Fibroblast of gingiva (primary cell): Measurements from ENCODE around the gene PEX7.
"Not testable (repeated sequence)": the region's sequence is repeated elsewhere in the genome, so short reads cannot be mapped to it uniquely, and the experiment has no call there.

Experiments
- DNase-seq: peaks from one replicate; pipeline ENCODE4 v3.0.0-alpha.2; 2011; ENCODE audit warnings: low read depth

Gene PEX7

DNA sequence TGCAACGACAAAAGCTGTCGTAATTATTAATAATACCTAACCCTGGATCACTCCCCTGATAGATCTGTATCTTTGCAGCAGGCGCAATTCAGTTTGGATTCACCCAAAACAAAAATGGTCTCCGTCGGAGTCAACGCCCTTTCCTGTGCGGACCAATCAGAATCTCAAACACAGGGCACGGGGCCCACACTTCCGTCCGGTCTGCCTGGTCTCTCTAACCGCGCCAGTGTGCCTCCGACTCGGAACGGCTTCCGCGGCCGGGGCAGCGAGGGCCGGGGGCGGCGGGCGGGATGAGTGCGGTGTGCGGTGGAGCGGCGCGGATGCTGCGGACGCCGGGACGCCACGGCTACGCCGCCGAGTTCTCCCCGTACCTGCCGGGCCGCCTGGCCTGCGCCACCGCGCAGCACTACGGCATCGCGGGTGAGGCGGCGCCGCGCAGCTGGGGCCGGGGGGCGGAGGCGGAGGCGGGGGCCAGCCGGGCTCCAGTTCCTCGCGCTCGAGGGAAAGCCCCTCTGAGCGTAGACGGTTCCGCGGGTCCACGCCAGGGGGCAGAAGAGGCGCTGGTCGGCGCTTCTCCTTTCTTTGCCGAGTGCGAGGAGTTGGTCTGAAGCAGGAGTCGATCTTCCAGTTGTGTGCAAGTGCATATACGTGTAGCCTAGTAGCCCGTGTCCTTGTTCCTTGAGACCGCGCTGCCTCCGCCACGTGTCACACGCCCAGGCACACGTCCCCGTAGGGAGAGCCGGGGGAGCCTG is at the start of gene PEX7:
Gene PEX7, plus strand, starts transcription at position 217 of the 752 bp plus-strand sequence. Its CDS starts 74 bp downstream, at position 291.
- DNase-seq = peak; percentile 91

GRCh38 chr6:136772685-136773472 is 49.5 kb upstream of the PEX7 start:
- DNase-seq = peak; percentile 36

DNA sequence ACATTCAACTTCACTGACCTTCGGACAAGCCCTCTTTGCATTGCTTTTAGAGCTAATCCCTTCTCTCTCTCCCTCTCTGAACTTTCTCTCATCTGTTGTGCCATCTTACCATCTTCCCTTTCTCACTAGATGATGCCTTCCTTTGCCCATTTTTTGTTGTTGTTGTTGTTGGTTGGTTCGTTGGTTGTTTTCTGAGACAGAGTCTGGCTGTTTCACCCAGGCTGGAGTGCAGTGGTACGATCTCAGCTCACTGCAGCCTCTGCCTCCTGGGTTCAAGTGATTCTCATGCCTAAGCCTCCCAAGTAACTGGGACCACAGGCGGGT is 49.0 kb upstream of the PEX7 start:
- DNase-seq = no peak

DNA sequence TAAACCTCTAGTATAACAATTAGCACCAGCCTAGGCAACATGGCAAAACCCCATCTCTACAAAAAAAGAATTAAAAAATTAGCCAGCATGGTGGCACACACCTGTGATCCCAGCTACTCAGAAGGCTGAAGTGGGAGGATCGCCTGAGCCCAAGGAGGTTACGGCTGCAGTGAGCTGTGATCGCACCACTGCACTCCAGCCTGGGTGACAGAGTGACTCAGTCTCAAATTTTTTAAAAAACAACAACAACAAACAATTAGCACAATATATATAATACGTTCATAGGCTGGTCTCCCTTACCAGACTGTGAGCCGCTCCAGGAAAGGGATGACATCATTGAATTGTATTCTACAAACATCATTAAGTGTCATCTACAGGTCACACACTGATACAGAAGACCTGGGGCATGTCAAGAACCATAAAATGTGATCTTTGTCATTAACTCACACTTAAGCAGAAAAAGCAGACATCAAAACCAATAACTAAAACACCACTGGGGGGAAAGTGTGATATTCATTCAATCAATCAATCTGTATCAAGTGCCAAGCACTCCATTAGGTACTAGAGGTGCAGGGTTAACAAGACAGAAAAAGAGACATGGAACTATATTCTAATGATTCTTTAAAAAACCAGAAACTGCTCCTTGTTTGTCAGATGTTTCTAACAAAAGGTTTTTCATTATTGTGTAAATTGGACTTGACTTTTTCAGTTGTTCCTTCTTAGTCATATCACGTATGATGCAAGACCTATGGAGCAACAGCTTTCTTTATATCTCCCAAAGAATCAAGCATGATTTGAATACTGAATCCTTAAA is 48.0 kb upstream of the PEX7 start:
- DNase-seq = peak; percentile 73

DNA sequence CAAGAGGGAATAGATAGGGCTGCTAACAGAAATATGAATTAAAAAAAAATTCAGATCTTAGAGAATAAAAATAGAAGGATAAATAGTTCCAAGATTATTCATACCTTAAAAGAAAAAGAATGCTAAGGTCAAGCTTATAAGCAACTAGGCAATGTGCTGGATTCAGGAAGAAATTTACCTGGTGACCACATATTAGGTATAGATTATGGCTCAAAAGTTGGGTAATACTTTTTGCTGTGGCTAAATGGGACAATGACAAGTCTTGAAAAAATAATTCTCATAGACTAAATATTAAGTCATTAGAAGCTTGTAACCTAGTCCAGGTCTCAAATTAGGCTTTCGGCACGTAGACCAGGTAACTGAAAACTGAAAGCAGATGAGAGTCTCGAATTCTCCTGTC is 47.3 kb upstream of the PEX7 start:
- DNase-seq = no peak

DNA sequence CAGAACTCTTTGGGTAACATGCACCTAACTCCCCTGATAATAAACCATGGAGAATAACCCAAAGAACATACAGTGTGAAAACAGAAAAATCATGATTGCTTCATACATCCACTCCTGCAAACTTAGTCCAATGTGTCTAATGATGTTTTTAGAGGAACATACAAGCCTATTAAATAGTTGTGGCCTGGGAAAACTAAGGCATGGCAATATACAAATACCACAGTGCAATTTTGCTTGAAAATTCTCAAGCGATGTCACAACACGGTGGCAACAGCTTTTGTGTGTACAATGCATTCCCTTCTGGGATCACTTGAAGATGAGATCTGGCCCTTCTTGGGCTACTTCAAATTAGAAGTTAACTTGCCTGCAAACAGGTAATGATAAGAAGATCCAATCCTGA is 46.8 kb upstream of the PEX7 start:
- peak; percentile 64 for DNase-seq

DNA sequence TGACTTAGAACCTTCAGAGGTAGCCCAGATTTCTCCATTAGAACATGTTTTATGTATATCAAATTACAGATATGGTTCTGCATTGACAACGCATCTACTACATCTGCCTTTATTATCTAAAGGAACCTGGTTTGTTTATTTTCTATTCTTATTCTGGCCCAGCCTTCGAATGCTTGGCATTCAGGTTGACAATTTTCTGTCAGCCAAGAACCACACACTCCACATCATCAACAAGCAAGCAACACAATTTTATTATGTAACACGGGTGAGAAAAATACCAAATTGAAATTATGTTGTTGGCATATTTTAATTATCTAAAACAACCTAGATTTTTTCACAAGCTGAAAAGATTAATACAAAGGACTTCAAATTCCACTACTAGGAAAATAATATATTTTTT is 44.7 kb upstream of the PEX7 start:
- DNase-seq = no peak

GRCh38 chr6:136779682-136780081 is 42.7 kb upstream of the PEX7 start:
- DNase-seq = no peak

- no peak for DNase-seq
These were observed 41.4 kb upstream of the PEX7 start for GRCh38 chr6:136780972-136781371.

DNA sequence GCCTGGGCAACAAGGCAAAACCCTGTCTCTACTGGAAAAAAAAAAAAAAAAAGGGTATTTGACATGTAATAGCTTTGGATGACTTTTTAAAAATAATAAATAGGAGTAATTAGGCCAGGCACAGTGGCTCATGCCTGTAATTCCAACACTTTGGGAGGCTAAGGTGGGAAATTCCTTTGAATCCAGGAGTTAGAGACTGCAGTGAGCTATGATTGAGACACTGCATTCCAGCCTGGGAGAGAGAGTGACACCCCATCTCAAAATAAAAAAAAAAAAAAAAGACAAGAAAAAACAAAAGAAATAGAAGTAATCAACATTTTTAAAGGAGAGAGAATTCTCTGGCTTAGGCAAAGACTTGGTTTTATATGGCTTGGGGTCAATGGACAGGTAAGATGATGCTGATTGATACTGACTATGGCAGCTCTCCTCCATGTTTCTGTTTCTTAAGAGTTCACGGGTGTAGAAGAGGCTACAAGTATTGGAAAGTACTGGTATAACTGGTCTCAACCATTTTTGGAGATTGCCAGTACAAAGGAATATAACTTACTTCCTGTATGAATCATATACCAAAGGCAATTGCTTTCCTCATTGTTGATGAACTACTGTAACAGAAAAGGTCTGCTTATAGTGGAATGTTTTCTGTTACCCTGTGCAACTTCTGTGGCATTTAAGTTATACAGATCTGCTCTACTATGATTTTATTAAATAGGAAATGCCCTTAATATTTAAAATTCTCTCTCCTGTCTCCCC is 40.2 kb upstream of the PEX7 start:
- DNase-seq = peak; percentile 56

DNA sequence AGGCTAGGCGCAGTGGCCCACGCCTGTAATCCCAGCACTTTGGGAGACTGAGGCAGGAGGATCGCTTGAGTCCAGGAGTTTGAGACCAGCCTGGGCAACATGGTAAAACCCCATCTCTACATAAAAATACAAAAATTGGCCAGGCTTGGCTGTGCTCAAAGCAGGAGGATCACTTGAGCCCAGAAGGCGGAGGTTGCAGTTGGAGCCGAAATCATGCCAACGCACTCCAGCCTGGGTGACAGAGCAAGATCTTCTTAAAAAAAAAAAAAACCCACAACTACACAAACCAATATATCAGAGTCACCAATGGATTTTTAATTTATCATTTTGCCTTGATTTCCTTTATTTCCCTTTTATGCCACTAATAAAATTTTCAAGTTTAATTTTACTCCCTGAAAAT is 39.4 kb upstream of the PEX7 start:
- DNase-seq = no peak

DNA sequence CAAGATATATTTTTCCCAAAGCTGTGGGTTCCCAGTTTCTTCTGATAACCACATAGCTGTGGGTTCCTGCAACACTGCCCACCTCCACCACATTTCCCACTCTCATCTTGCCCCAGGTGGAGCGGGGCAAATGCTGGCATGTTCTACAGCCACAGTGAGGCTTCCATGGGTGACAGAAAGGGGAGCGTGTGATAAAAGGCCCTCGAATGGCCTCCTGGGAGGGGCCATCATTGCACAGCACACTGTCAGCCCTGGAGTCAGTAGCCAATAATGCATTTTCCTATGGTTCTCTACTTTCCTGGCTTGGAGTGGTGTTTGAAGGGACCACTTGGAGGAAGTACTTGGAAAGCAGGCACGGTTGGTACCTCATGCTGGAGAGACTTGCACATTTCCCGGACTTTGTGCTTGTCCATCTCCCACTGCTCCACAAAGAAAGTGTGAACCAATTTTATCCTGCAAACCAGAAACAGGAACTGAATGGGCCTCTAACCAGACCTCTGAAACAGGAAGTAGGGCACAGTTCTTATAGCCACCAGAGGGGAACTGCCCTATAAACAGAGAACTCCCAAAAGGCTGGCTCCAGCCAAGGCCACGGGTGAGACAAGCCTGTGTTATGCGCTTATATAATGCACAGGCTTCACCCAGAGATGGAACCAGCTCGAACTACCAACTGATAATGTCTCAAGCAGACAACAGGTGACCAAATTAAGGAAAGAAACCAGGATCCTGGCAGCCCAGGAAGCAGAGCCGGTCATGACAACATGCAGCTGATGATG is 38.7 kb upstream of the PEX7 start:
- no peak for DNase-seq

- no peak for DNase-seq
These were observed 38.1 kb upstream of the PEX7 start for GRCh38 chr6:136784271-136784664.

GRCh38 chr6:136784910-136785746 is 37.3 kb upstream of the PEX7 start:
- no peak for DNase-seq

DNA sequence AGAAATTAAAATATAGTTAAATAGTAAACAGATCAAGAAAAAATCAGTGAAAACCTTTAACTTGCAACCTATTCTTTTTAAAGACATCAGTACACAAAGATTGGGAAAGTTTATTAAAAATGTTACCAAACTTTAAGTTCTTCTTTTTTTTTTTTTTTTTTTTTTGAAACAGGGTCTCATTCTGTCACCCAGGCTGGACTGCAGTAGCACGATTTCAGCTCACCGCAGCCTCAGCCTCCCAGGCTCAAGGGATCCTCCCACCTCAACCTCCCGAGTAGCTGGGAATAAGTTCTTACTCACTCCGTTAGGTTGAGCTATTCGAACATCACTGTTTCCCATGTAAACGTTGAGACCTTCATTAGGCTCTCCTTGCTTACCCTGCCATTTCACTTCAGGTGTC is 35.7 kb upstream of the PEX7 start:
- no peak for DNase-seq

DNA sequence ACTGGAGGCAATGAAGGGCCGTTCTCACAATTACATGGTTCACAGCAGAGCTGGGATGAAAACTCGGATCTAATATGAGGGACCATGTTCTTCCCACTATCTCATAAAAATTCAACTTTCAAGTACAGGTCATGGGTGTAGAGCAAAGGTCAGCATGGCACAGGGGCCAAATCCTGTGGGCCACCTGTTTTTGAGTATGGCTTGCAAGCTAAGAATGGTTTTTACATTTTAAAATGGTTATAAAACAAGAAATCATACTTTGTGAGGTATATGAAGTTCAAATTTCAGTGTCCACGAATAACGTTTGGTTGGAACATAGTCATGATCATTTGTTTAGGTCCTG is 34.7 kb upstream of the PEX7 start:
- DNase-seq = no peak

GRCh38 chr6:136788069-136788902 is 34.1 kb upstream of the PEX7 start:
- DNase-seq = peak; percentile 84

- not testable (repeated sequence) for DNase-seq
These were observed 33.0 kb upstream of the PEX7 start for GRCh38 chr6:136789440-136789839.
